Mammary epithelial cell (primary cell): Measurements from ENCODE around the gene PRAMEF13.
"Not testable (repeated sequence)": the region's sequence is repeated elsewhere in the genome, so short reads cannot be mapped to it uniquely, and the experiment has no call there.

Experiments
- EZH2 ChIP-seq: IDR thresholded peaks from 2 replicates; pipeline ENCODE4 v1.6.1; 2012; ENCODE audit warnings: low read length, inconsistent platforms, borderline replicate concordance
- TF ChIP-seq, protein P1 (sequence below), 2 donors: IDR thresholded peaks in 1 of 2; conservative IDR thresholded peaks in 1 of 2; 2 replicates each; pipeline ENCODE4 v1.5.1; 2011 to 2012; ENCODE audit warnings: inconsistent platforms in 2 of 2, low read length in 2 of 2, mild to moderate bottlenecking in 2 of 2, control low read depth in 1 of 2, low read depth in 1 of 2; ENCODE audit not compliant: insufficient read depth in 1 of 2; ENCODE audit errors: extremely low read depth in 1 of 2

GRCh38 chr1:13222788-13223187 lies 21.6 kb upstream of the PRAMEF13 start:
- TF ChIP-seq, protein P1, sequence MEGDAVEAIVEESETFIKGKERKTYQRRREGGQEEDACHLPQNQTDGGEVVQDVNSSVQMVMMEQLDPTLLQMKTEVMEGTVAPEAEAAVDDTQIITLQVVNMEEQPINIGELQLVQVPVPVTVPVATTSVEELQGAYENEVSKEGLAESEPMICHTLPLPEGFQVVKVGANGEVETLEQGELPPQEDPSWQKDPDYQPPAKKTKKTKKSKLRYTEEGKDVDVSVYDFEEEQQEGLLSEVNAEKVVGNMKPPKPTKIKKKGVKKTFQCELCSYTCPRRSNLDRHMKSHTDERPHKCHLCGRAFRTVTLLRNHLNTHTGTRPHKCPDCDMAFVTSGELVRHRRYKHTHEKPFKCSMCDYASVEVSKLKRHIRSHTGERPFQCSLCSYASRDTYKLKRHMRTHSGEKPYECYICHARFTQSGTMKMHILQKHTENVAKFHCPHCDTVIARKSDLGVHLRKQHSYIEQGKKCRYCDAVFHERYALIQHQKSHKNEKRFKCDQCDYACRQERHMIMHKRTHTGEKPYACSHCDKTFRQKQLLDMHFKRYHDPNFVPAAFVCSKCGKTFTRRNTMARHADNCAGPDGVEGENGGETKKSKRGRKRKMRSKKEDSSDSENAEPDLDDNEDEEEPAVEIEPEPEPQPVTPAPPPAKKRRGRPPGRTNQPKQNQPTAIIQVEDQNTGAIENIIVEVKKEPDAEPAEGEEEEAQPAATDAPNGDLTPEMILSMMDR (conservative IDR thresholded peaks at IDR 0.05 in 1 of 2, IDR thresholded peaks at IDR 0.05 in 1 of 2; ENCODE audit: extremely low read depth in 1 of 2, insufficient read depth in 1 of 2, low read depth in 1 of 2, low read length in 2 of 2) = not testable (repeated sequence)
- TF ChIP-seq EZH2 = not testable (repeated sequence)
